Measurements from ENCODE around the gene RGS18.

Gene RGS18

GRCh38 chr1:192118881-192119405 lies 39.3 kb upstream of the RGS18 start:
- no peak for TF ChIP-seq EGR1 (IDR thresholded peaks at IDR 0.05)
- TF ChIP-seq NFIC (IDR thresholded peaks at IDR 0.05), result no peak
- no peak for TF ChIP-seq YY1 (IDR thresholded peaks at IDR 0.05; ENCODE audit: low read depth)
- TF ChIP-seq CREB1 (IDR thresholded peaks at IDR 0.05; ENCODE audit: low read depth), result no peak
- TF ChIP-seq RAD21 (IDR thresholded peaks at IDR 0.05; ENCODE audit: low read depth), result no peak
- no peak for TF ChIP-seq REST (IDR thresholded peaks at IDR 0.05; ENCODE audit: low read depth)
- TF ChIP-seq TCF12 (IDR thresholded peaks at IDR 0.05; ENCODE audit: low read depth), result no peak
- TF ChIP-seq ZBTB7A (IDR thresholded peaks at IDR 0.05; ENCODE audit: low read depth), result no peak
- no peak for TF ChIP-seq FOXM1 (IDR thresholded peaks at IDR 0.05; ENCODE audit: borderline replicate concordance, low read depth)
- no peak for TF ChIP-seq CEBPB (IDR thresholded peaks at IDR 0.05)
- no peak for TF ChIP-seq MAX (IDR thresholded peaks at IDR 0.05)
- TF ChIP-seq EP300 (IDR thresholded peaks at IDR 0.05; ENCODE audit: borderline replicate concordance), result no peak
- no peak for TF ChIP-seq USF1 (IDR thresholded peaks at IDR 0.05)
- no peak for TF ChIP-seq TEAD4 (IDR thresholded peaks at IDR 0.05)
- TF ChIP-seq TAF1 (IDR thresholded peaks at IDR 0.05; ENCODE audit: low read depth), result no peak

GRCh38 chr1:192119701-192120100 lies 38.6 kb upstream of the RGS18 start:
- TF ChIP-seq EGR1 (IDR thresholded peaks at IDR 0.05), result no peak
- TF ChIP-seq NFIC (IDR thresholded peaks at IDR 0.05), result no peak
- no peak for TF ChIP-seq TCF12 (IDR thresholded peaks at IDR 0.05; ENCODE audit: low read depth)
- TF ChIP-seq CREB1 (IDR thresholded peaks at IDR 0.05; ENCODE audit: low read depth), result no peak

- no peak for TF ChIP-seq YY1 (IDR thresholded peaks at IDR 0.05; ENCODE audit: low read depth)
- TF ChIP-seq CREB1 (IDR thresholded peaks at IDR 0.05; ENCODE audit: low read depth), result no peak
- no peak for TF ChIP-seq ZBTB7A (IDR thresholded peaks at IDR 0.05; ENCODE audit: low read depth)
- TF ChIP-seq RAD21 (IDR thresholded peaks at IDR 0.05; ENCODE audit: low read depth), result no peak
Measured at GRCh38 chr1:192122668-192123067, 35.6 kb upstream of the RGS18 start.

- TF ChIP-seq CREB1 (IDR thresholded peaks at IDR 0.05; ENCODE audit: low read depth) (no peak), EP300 (IDR thresholded peaks at IDR 0.05; ENCODE audit: borderline replicate concordance) (no peak), YY1 (IDR thresholded peaks at IDR 0.05; ENCODE audit: low read depth) (no peak), EGR1 (IDR thresholded peaks at IDR 0.05) (no peak), USF1 (IDR thresholded peaks at IDR 0.05) (no peak), FOXM1 (IDR thresholded peaks at IDR 0.05; ENCODE audit: borderline replicate concordance, low read depth) (no peak), TAF1 (IDR thresholded peaks at IDR 0.05; ENCODE audit: low read depth) (no peak), TEAD4 (IDR thresholded peaks at IDR 0.05) (no peak), CEBPB (IDR thresholded peaks at IDR 0.05) (no peak), TCF12 (IDR thresholded peaks at IDR 0.05; ENCODE audit: low read depth) (no peak), MAX (IDR thresholded peaks at IDR 0.05) (no peak), ZBTB7A (IDR thresholded peaks at IDR 0.05; ENCODE audit: low read depth) (no peak)
Measured at GRCh38 chr1:192123212-192123611, 35.0 kb upstream of the RGS18 start.

- TF ChIP-seq NFIC (IDR thresholded peaks at IDR 0.05), result no peak
- no peak for TF ChIP-seq USF1 (IDR thresholded peaks at IDR 0.05)
- TF ChIP-seq TAF1 (IDR thresholded peaks at IDR 0.05; ENCODE audit: low read depth), result no peak
- no peak for TF ChIP-seq RAD21 (IDR thresholded peaks at IDR 0.05; ENCODE audit: low read depth)
- TF ChIP-seq TCF12 (IDR thresholded peaks at IDR 0.05; ENCODE audit: low read depth), result no peak
- TF ChIP-seq EGR1 (IDR thresholded peaks at IDR 0.05), result no peak
- no peak for TF ChIP-seq CEBPB (IDR thresholded peaks at IDR 0.05)
- no peak for TF ChIP-seq YY1 (IDR thresholded peaks at IDR 0.05; ENCODE audit: low read depth)
- no peak for TF ChIP-seq ZBTB7A (IDR thresholded peaks at IDR 0.05; ENCODE audit: low read depth)
- no peak for TF ChIP-seq FOXM1 (IDR thresholded peaks at IDR 0.05; ENCODE audit: borderline replicate concordance, low read depth)
- TF ChIP-seq CREB1 (IDR thresholded peaks at IDR 0.05; ENCODE audit: low read depth), result no peak
- no peak for TF ChIP-seq REST (IDR thresholded peaks at IDR 0.05; ENCODE audit: low read depth)
- no peak for TF ChIP-seq EP300 (IDR thresholded peaks at IDR 0.05; ENCODE audit: borderline replicate concordance)
- no peak for TF ChIP-seq TEAD4 (IDR thresholded peaks at IDR 0.05)
- no peak for TF ChIP-seq MAX (IDR thresholded peaks at IDR 0.05)
Measured at GRCh38 chr1:192126030-192126619, 32.1 kb upstream of the RGS18 start.
